ENCODE results near the gene RHOXF2B. TPM values are rescaled to one million over a fixed set of nuclear protein-coding genes. Genes with fewer than 3 reads are reported as not detected.

Gene RHOXF2B
- total and polyA plus RNA-seq, 2 donors (not counting 3 experiments of a cell fraction or from before 2014, with no cell fraction given) = not detected

DNA sequence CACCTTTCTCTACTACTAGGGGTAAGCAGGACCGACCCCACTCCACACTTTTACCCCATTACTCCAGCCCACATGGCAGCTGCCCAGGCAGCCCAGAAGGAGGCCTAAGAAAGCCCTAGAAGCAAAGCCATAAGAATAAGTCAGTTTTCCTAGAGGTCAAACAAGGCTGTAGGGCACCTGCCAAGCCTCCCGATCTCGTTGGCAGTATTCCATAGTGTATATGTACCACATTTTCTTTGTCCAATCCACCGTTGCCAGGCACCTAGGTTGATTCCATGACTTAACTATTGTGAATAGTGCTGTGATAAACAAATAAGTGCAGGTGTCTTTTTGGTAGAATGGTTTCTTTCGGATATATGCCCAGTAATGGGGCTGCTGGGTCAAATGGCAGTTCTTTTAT is 54.2 kb downstream of the RHOXF2B start:
- dilution Hi-C loops (cut with MboI; ENCODE audit: extremely low pct_ligation_motif_present, low sequenced_read_pairs) (no loop called here), intact Hi-C loops (cut with micrococcal nuclease) (no loop called here)
- no peaks in the 10 kb centered on the region for H3K9me1 ChIP-seq (replicated peaks; ENCODE audit: control insufficient read depth, extremely low read depth, insufficient read depth, low read length)
- BruUV-seq (replicated peaks) = no TSS peak
- H3K27ac ChIP-seq (ENCODE audit: insufficient read depth, low read depth, low read length) = no peak overlapping the region
- ChIA-PET POLR2A (no interaction called here), CTCF (no interaction called here)
- no peak overlapping the region for H3K4me2 ChIP-seq (ENCODE audit: insufficient read depth, low read length)
- no peaks in the 10 kb centered on the region for H3K36me3 ChIP-seq (ENCODE audit: control insufficient read depth in 2 of 2, extremely low read depth in 1 of 2, insufficient read depth in 2 of 2, low read length in 2 of 2)
- H3K9ac ChIP-seq (replicated peaks; ENCODE audit: extremely low read depth, insufficient read depth, low read length) = no peak overlapping the region
- H3K79me2 ChIP-seq (ENCODE audit: control insufficient read depth, insufficient read depth, low read length) = no peaks in the 10 kb centered on the region
- H4K20me1 ChIP-seq (replicated peaks; ENCODE audit: control insufficient read depth, extremely low read depth, insufficient read depth, low read length) = no peaks in the 10 kb centered on the region
- TF ChIP-seq, protein P1, sequence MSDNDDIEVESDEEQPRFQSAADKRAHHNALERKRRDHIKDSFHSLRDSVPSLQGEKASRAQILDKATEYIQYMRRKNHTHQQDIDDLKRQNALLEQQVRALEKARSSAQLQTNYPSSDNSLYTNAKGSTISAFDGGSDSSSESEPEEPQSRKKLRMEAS (IDR thresholded peaks at IDR 0.05; ENCODE audit: insufficient read depth, insufficient read length) = no peak
- no peaks in the 10 kb centered on the region for H3K9me3 ChIP-seq (replicated peaks; ENCODE audit: control insufficient read depth, insufficient read depth, low read length)
- FAIRE-seq (no peak), DNase-seq (ENCODE audit: low read depth, low spot score) (no peak)
- no peak overlapping the region for H2AFZ ChIP-seq (ENCODE audit: low read depth, low read length)
- H3K4me3 ChIP-seq (replicated peaks in 1 of 3; ENCODE audit: insufficient read depth in 1 of 3, low read depth in 1 of 3, low read length in 3 of 3) = no peak overlapping the region
- no peaks in the 10 kb centered on the region for H3K4me1 ChIP-seq (ENCODE audit: control insufficient read depth, extremely low read depth, insufficient read depth, low read length)
- no peaks in the 10 kb centered on the region for H3K27me3 ChIP-seq (ENCODE audit: control insufficient read depth in 2 of 2, insufficient read depth in 2 of 2, low read length in 2 of 2)

DNA sequence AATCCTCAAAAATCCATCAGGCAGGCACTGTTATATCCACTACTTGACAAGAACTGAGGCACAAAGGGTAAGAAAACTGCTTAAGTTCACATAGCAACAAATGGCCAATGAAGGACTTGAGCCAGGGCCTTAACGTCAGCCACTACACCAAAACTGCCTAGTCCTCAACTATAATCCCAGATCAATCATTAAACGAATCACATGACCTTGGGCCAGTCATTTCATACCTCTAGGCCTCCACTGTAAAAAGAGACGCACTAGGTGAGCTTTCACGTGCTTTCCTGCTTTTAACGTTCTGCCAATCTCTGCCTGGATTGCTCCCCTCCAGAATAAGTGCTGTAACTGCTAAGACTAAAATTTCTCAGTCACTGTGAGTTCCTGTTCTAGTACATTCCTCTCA is 54.7 kb downstream of the RHOXF2B start:
- TF ChIP-seq FOS (IDR thresholded peaks at IDR 0.05; ENCODE audit: borderline replicate concordance, insufficient read depth, low read length) = no peak
- TF ChIP-seq MYC (IDR thresholded peaks at IDR 0.05; ENCODE audit: low read depth, low read length) = no peak
- TF ChIP-seq, protein P2, sequence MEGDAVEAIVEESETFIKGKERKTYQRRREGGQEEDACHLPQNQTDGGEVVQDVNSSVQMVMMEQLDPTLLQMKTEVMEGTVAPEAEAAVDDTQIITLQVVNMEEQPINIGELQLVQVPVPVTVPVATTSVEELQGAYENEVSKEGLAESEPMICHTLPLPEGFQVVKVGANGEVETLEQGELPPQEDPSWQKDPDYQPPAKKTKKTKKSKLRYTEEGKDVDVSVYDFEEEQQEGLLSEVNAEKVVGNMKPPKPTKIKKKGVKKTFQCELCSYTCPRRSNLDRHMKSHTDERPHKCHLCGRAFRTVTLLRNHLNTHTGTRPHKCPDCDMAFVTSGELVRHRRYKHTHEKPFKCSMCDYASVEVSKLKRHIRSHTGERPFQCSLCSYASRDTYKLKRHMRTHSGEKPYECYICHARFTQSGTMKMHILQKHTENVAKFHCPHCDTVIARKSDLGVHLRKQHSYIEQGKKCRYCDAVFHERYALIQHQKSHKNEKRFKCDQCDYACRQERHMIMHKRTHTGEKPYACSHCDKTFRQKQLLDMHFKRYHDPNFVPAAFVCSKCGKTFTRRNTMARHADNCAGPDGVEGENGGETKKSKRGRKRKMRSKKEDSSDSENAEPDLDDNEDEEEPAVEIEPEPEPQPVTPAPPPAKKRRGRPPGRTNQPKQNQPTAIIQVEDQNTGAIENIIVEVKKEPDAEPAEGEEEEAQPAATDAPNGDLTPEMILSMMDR (IDR thresholded peaks at IDR 0.05; ENCODE audit: extremely low read depth in 1 of 2, insufficient read depth in 1 of 2, low read depth in 1 of 2, low read length in 2 of 2) = no peak
- no peak for TF ChIP-seq GATA2 (IDR thresholded peaks at IDR 0.05; ENCODE audit: insufficient read depth, insufficient read length, low read depth, low read length)
- TF ChIP-seq, protein P1 (IDR thresholded peaks at IDR 0.05; ENCODE audit: insufficient read depth, insufficient read length) = no peak
- TF ChIP-seq POLR2A (IDR thresholded peaks at IDR 0.05; ENCODE audit: low read depth, low read length) = no peak
- TF ChIP-seq POLR2AphosphoS5 (IDR thresholded peaks at IDR 0.05; ENCODE audit: insufficient read depth, low read depth, low read length) = no peak
- no peak for TF ChIP-seq EZH2 (IDR thresholded peaks at IDR 0.05; ENCODE audit: borderline replicate concordance, low read depth, low read length, severe bottlenecking)
- TF ChIP-seq JUN (IDR thresholded peaks at IDR 0.05; ENCODE audit: borderline replicate concordance, insufficient read depth, insufficient read length, low read depth) = no peak
- Histone ChIP-seq H3K27me3 (ENCODE audit: control insufficient read depth in 2 of 2, insufficient read depth in 2 of 2, low read length in 2 of 2) (no peaks in the 10 kb centered on the region), H2AFZ (ENCODE audit: low read depth, low read length) (no peak overlapping the region), H3K79me2 (ENCODE audit: control insufficient read depth, insufficient read depth, low read length) (no peaks in the 10 kb centered on the region), H4K20me1 (replicated peaks; ENCODE audit: control insufficient read depth, extremely low read depth, insufficient read depth, low read length) (no peaks in the 10 kb centered on the region), H3K36me3 (ENCODE audit: control insufficient read depth in 2 of 2, extremely low read depth in 1 of 2, insufficient read depth in 2 of 2, low read length in 2 of 2) (no peaks in the 10 kb centered on the region), H3K4me2 (ENCODE audit: insufficient read depth, low read length) (no peak overlapping the region), H3K27ac (ENCODE audit: insufficient read depth, low read depth, low read length) (no peak overlapping the region), H3K9me1 (replicated peaks; ENCODE audit: control insufficient read depth, extremely low read depth, insufficient read depth, low read length) (no peaks in the 10 kb centered on the region), H3K9me3 (replicated peaks; ENCODE audit: control insufficient read depth, insufficient read depth, low read length) (no peaks in the 10 kb centered on the region), H3K4me3 (replicated peaks in 1 of 3; ENCODE audit: insufficient read depth in 1 of 3, low read depth in 1 of 3, low read length in 3 of 3) (no peak overlapping the region), H3K9ac (replicated peaks; ENCODE audit: extremely low read depth, insufficient read depth, low read length) (no peak overlapping the region), H3K4me1 (ENCODE audit: control insufficient read depth, extremely low read depth, insufficient read depth, low read length) (no peaks in the 10 kb centered on the region)
- FAIRE-seq (no peak), DNase-seq (ENCODE audit: low read depth, low spot score) (no peak)
- CTCF ChIA-PET = no interaction called here
- no TSS peak for BruUV-seq (replicated peaks)
- dilution Hi-C loops (cut with MboI; ENCODE audit: extremely low pct_ligation_motif_present, low sequenced_read_pairs) = no loop called here
- POLR2A ChIA-PET = no interaction called here
- intact Hi-C loops (cut with micrococcal nuclease) = no loop called here
